OCI-M2 (cell line): ENCODE data around the gene ARHGEF37.

ENCODE experiments used
- DNase-seq: peaks from one replicate; lab custom pipeline; 2025; ENCODE audit not compliant: unreplicated experiment; lab: John Stamatoyannopoulos, UW

ARHGEF37 gene

GRCh38 chr5:149599375-149599774 is 18.1 kb downstream of the ARHGEF37 start:
- DNase-seq, result no peak

GRCh38 chr5:149600932-149601331 is 19.6 kb downstream of the ARHGEF37 start:
- DNase-seq, result no peak

GRCh38 chr5:149603210-149603609 is 21.9 kb downstream of the ARHGEF37 start:
- no peak for DNase-seq

- no peak for DNase-seq
Measured at GRCh38 chr5:149603920-149604319, 22.6 kb downstream of the ARHGEF37 start.

GRCh38 chr5:149604321-149604720 is 23.0 kb downstream of the ARHGEF37 start:
- DNase-seq, result no peak

- no peak for DNase-seq
Measured at GRCh38 chr5:149605354-149605997, 24.2 kb downstream of the ARHGEF37 start.

GRCh38 chr5:149605998-149606724 is 24.9 kb downstream of the ARHGEF37 start:
- no peak for DNase-seq

- DNase-seq, result no peak
Measured at GRCh38 chr5:149608936-149609545, 27.7 kb downstream of the ARHGEF37 start.

- no peak for DNase-seq
Measured at GRCh38 chr5:149609640-149610219, 28.4 kb downstream of the ARHGEF37 start.

GRCh38 chr5:149610589-149611255 is 29.4 kb downstream of the ARHGEF37 start:
- DNase-seq, result no peak

GRCh38 chr5:149611326-149611725 is 30.0 kb downstream of the ARHGEF37 start:
- DNase-seq, result no peak

GRCh38 chr5:149614034-149614907 is 33.0 kb downstream of the ARHGEF37 start:
- DNase-seq, result no peak

- DNase-seq, result no peak
Measured at GRCh38 chr5:149615976-149616375, 34.7 kb downstream of the ARHGEF37 start.

GRCh38 chr5:149616727-149617285 is 35.5 kb downstream of the ARHGEF37 start:
- no peak for DNase-seq

GRCh38 chr5:149617760-149618306 is 36.5 kb downstream of the ARHGEF37 start:
- no peak for DNase-seq

GRCh38 chr5:149618581-149619248 is 37.4 kb downstream of the ARHGEF37 start:
- DNase-seq, result no peak

GRCh38 chr5:149621415-149622098 is 40.3 kb downstream of the ARHGEF37 start:
- DNase-seq, result no peak

- DNase-seq, result no peak
Measured at GRCh38 chr5:149622466-149622865, 41.2 kb downstream of the ARHGEF37 start.

GRCh38 chr5:149623473-149623872 is 42.2 kb downstream of the ARHGEF37 start:
- no peak for DNase-seq
